Gastroesophageal sphincter (tissue), 4 donors: ENCODE data around the gene PIGZ. TPM values are rescaled to one million over a fixed set of nuclear protein-coding genes. Genes with fewer than 3 reads are reported as not detected.

Source experiments
- ATAC-seq: fragments of 150-250 bp; one replicate; pipeline ENCODE4 v1.9.1; 2016; ENCODE audit warnings: mild to moderate bottlenecking, moderate library complexity
- H3K27ac ChIP-seq, 4 donors: fragments of 200-600 bp; sonication (generic) in 3 of 4; 1 replicate in 3 of 4; 2 replicates in 1 of 4; pipeline ENCODE4 v1.5.1; 2016 to 2019
- H3K27me3 ChIP-seq: fragments of 200-600 bp; sonication (generic); one replicate; pipeline ENCODE4 v1.5.1; 2019
- H3K36me3 ChIP-seq, 2 donors: fragments of 200-600 bp; sonication (generic); one replicate each; pipeline ENCODE4 v1.5.1; 2019; ENCODE audit warnings: control low read depth in 1 of 2
- H3K4me1 ChIP-seq, 3 donors: fragments of 200-600 bp; sonication (generic); 1 replicate in 2 of 3; 2 replicates in 1 of 3; pipeline ENCODE4 v1.5.1; 2016 to 2019; ENCODE audit warnings: control low read depth in 2 of 3
- H3K4me3 ChIP-seq, 2 donors: fragments of 200-600 bp; sonication (generic); one replicate each; pipeline ENCODE4 v1.5.1; 2019; ENCODE audit warnings: mild to moderate bottlenecking in 1 of 2, moderate library complexity in 1 of 2
- H3K9me3 ChIP-seq, 3 donors: fragments of 200-600 bp; sonication (generic); one replicate each; pipeline ENCODE4 v1.5.1; 2017 to 2019; ENCODE audit warnings: control low read depth in 2 of 3
- EP300 ChIP-seq: sonication (generic); formaldehyde crosslinking; IDR thresholded peaks from one replicate; pipeline ENCODE4 v1.6.1; 2017; ENCODE audit warnings: antibody characterized with exemption, mild to moderate bottlenecking
- POLR2A ChIP-seq, 2 donors: fragments of 450-650 bp; IDR thresholded peaks; one replicate each; pipeline ENCODE4 v1.6.1; 2017; ENCODE audit warnings: antibody characterized with exemption in 2 of 2, mild to moderate bottlenecking in 2 of 2, moderate library complexity in 1 of 2
- POLR2AphosphoS5 ChIP-seq: sonication (generic); formaldehyde crosslinking; IDR thresholded peaks from one replicate; pipeline ENCODE4 v1.6.1; 2017; ENCODE audit warnings: antibody characterized with exemption
- WGBS, 2 donors: methylation state at CpG; one replicate each; pipeline ENCODE4 v1.1.5; 2018; ENCODE audit warnings: low coverage in 1 of 2; 5-methylcytosine and 5-hydroxymethylcytosine counted together
- total RNA-seq, 4 donors: library from RNA; depleted of rRNA; stranded (reverse); fragments of >200 nt; gene quantifications; one replicate each; pipeline ENCODE4 v1.1.0, GENCODE V29; 2016
- TF ChIP-seq, protein P1 (sequence below), 4 experiments: fragments of 200-600 bp in 2 of 4; fragments of 450-650 bp in 2 of 4; sonication (generic) in 1 of 4; IDR thresholded peaks; one replicate each; pipeline ENCODE4 v1.5.1; 2017 to 2019; ENCODE audit warnings: antibody characterized with exemption in 4 of 4, mild to moderate bottlenecking in 2 of 4, moderate library complexity in 2 of 4

The PIGZ gene
- total RNA-seq, 4 donors from 2014 or later: 5.0 to 15.3 (median 10.5) TPM

DNA sequence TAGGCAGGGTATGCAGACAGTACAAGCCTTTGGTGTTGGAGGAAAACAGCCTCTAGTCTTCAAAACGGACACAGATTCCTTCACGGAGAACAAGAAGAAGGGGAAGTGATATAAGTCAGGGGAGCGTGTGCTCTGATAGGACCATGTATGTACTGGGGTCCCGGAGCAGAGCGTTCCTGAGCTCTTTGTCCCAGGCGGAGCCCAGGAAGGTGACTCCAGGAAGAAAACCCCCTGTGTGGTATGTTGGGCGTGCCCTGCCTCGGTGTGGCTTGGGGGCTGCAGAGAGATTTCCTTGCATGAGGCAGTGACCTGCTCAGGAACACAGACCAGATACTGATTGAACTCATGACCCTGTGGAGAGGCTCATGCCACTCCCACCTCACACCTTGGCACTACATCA, 39.3 kb upstream of the PIGZ start:
- 73% methylated on average over 5 of the region's 8 CpGs; no CpG with 5 or more reads in 1 of the 2 donors for WGBS, 2 donors

DNA sequence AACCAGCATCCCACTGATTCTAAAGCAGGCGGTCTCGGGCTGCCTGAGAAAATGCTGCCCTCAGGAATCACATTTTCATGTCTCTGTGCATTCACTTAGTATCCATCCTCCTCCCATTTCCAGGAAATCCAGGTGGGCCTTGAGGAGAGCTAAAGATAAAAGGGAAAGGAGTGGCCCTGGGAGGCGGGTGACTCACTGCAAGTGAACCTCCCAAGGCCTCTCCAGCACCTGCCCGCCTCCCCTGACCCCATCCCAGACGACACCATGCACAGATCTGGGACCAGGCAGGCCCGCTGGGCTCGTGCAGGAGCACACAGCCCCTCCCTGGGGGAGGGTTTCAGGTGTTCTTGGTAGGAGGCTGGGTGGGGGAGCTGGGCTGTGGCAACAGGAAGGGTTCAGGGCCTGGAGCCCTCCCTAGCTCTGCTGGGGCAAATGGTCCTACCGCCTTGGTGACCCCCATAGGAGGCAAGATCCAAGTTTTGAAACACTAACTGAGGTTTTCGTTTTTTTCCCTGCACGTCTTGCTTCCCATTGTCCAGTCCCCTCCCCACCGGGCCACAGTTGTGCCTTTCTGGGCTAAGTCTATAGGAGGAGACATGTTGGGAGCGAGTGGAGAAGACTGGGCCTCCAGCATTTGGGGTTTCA, 38.8 kb upstream of the PIGZ start:
- 79% methylated on average over 3 of the region's 12 CpGs; no CpG with 5 or more reads in 1 of the 2 donors for WGBS, 2 donors
- no peak overlapping the region for H3K4me3 ChIP-seq
- H3K4me1 ChIP-seq: peaks cover 0 to 13% (median 4%) of the 10 kb centered on the region in 3 donors
- TF ChIP-seq POLR2AphosphoS5 (no peak), EP300 (no peak), POLR2A (IDR thresholded peaks at IDR 0.05) (no peak)
- TF ChIP-seq, protein P1, sequence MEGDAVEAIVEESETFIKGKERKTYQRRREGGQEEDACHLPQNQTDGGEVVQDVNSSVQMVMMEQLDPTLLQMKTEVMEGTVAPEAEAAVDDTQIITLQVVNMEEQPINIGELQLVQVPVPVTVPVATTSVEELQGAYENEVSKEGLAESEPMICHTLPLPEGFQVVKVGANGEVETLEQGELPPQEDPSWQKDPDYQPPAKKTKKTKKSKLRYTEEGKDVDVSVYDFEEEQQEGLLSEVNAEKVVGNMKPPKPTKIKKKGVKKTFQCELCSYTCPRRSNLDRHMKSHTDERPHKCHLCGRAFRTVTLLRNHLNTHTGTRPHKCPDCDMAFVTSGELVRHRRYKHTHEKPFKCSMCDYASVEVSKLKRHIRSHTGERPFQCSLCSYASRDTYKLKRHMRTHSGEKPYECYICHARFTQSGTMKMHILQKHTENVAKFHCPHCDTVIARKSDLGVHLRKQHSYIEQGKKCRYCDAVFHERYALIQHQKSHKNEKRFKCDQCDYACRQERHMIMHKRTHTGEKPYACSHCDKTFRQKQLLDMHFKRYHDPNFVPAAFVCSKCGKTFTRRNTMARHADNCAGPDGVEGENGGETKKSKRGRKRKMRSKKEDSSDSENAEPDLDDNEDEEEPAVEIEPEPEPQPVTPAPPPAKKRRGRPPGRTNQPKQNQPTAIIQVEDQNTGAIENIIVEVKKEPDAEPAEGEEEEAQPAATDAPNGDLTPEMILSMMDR (IDR thresholded peaks at IDR 0.05): no peak
- H3K36me3 ChIP-seq: no peaks in the 10 kb centered on the region
- no peak overlapping the region for H3K27ac ChIP-seq
- H3K27me3 ChIP-seq: no peaks in the 10 kb centered on the region
- H3K9me3 ChIP-seq: no peaks in the 10 kb centered on the region
- ATAC-seq: no peak

More for the DNA sequence above, 39.3 kb upstream of the PIGZ start:
- ATAC-seq: no peak
- no peak overlapping the region for H3K4me3 ChIP-seq
- H3K9me3 ChIP-seq: no peaks in the 10 kb centered on the region
- TF ChIP-seq EP300: no peak
- H3K36me3 ChIP-seq: no peaks in the 10 kb centered on the region
- peaks cover 0 to 9% (median 3%) of the 10 kb centered on the region in 3 donors for H3K4me1 ChIP-seq
- H3K27ac ChIP-seq: no peak overlapping the region
- H3K27me3 ChIP-seq: no peaks in the 10 kb centered on the region

DNA sequence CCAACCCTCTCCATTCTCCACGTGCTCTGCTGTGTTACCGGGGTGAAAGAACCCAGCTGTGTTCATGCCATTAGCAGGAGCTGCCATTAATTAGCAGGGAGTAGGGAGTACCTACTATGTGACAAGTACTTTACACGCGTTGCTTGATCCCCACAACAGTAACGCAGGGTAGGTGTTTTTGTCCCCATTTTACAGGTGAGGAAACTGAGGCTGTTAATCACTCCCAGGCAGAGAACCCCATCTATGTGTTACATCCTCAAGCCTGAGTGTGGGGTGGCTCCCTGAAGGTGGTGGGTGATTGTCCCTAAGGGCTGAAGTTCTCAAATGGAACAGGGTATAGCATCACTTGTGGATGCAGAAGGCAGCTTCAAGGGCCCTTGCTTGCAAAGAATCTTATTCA, 38.2 kb upstream of the PIGZ start:
- H3K27ac ChIP-seq: no peak overlapping the region
- peaks cover 0 to 18% (median 7%) of the 10 kb centered on the region in 3 donors for H3K4me1 ChIP-seq
- H3K9me3 ChIP-seq: no peaks in the 10 kb centered on the region
- H3K36me3 ChIP-seq: no peaks in the 10 kb centered on the region
- H3K4me3 ChIP-seq: no peak overlapping the region
- TF ChIP-seq POLR2A (IDR thresholded peaks at IDR 0.05) (no peak), POLR2AphosphoS5 (no peak), EP300 (no peak)
- TF ChIP-seq, protein P1 (IDR thresholded peaks at IDR 0.05): no peak
- WGBS, 2 donors: 90% methylated on average over 2 of the region's 5 CpGs; no CpG with 5 or more reads in 1 of the 2 donors
- no peak for ATAC-seq
- no peaks in the 10 kb centered on the region for H3K27me3 ChIP-seq

DNA sequence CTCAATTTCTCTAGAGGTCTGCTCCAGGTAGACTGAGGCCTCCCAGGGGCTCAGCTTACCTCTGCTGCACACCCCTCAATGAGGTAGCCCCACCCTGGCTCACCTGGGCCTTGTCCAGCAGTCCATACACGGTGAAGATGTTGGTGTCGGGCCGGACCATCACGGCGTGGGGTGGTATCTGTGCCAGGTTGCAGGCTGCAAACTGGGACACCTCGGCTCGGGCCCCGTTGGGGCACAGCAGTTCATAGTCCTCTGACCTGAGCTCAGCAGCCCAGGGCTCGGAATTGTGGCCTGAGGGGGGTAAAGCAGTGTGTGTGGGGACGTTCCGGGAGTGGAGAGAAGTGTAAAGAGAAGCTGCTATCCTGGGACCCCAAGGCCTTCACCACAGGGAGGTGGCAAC, 37.8 kb upstream of the PIGZ start:
- Histone ChIP-seq H3K4me1 (peaks cover 0 to 19% (median 7%) of the 10 kb centered on the region in 3 donors), H3K27me3 (no peaks in the 10 kb centered on the region), H3K9me3 (no peaks in the 10 kb centered on the region), H3K4me3 (no peak overlapping the region), H3K36me3 (no peaks in the 10 kb centered on the region), H3K27ac (no peak overlapping the region)
- 95% methylated on average over 4 of the region's 11 CpGs; no CpG with 5 or more reads in 1 of the 2 donors for WGBS, 2 donors
- TF ChIP-seq POLR2AphosphoS5 (no peak), EP300 (no peak), POLR2A (IDR thresholded peaks at IDR 0.05) (no peak)
- TF ChIP-seq, protein P1 (IDR thresholded peaks at IDR 0.05): no peak
- no peak for ATAC-seq

DNA sequence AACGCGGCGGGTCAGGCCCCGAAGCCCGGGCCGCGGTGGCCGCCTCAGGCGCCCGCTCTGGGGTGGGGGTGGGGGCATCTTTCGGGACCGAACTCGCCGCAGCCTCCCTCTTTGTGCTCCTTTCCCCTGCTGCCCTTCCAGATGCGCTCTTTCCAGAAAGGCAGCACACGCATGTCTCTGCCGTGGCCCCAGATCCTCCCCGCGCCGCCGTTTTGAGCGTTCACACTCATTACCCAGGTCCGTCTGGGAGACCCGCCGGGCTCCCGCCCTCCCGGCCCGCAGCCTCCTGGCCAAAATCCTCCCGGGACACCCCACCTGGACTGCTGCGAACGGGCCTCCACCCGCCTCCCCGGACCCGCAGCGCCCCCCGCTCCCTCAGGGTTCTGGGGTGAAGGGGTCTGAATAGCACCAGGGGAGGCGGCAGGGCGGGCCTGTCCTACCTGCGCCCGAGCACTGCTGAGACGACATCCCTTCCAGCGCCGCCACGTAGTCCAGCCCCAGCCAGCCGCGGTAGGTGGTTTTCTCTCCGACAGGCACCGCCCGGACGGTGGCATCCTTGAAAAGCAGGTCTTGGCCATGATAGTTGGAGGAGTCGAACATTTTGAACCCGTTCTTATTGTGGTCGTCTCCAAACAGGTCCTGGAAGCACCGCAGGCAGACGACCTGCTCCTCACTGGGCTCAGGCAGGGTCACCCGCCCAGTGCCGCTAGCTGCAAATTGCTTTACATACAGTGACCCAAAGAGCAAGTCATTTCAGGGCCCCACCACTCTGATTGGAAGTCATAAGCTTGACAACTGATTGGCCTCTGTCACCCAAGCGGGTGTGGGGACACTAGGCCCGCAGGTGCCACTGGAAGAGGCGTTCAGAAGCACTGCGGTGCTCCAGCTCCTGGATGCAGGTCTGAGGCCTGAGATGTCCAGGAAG, 35.1 kb upstream of the PIGZ start:
- no peak for TF ChIP-seq EP300
- no peak for TF ChIP-seq POLR2AphosphoS5
- TF ChIP-seq, protein P1 (IDR thresholded peaks at IDR 0.05): no peak
- no peak for TF ChIP-seq POLR2A (IDR thresholded peaks at IDR 0.05)
- WGBS, 2 donors: 40 to 76% methylated on average over 1 to 5 of the region's 61 CpGs
- peak overlapping the region in 3 of 4 donors; percentile 81 to 88 (median 86) for H3K27ac ChIP-seq

More for the DNA sequence above, 35.1 kb upstream of the PIGZ start:
- Histone ChIP-seq H3K36me3 (no peaks in the 10 kb centered on the region), H3K27me3 (no peaks in the 10 kb centered on the region), H3K4me1 (peaks cover 0 to 19% (median 7%) of the 10 kb centered on the region in 3 donors), H3K4me3 (peak overlapping the region; percentile 69 to 80), H3K9me3 (peaks cover 0 to 4% (median 0%) of the 10 kb centered on the region in 3 donors)
- no peak for ATAC-seq
